ENCODE measurements around the gene CCDC27. TPM values are rescaled to one million over a fixed set of nuclear protein-coding genes. Genes with fewer than 3 reads are reported as not detected.

Gene CCDC27
- total and polyA plus RNA-seq, 2 of the 8 experiments (the other 6 are each of a cell fraction or from before 2014, with no cell fraction given) = 0.15 TPM; not detected in 1

DNA sequence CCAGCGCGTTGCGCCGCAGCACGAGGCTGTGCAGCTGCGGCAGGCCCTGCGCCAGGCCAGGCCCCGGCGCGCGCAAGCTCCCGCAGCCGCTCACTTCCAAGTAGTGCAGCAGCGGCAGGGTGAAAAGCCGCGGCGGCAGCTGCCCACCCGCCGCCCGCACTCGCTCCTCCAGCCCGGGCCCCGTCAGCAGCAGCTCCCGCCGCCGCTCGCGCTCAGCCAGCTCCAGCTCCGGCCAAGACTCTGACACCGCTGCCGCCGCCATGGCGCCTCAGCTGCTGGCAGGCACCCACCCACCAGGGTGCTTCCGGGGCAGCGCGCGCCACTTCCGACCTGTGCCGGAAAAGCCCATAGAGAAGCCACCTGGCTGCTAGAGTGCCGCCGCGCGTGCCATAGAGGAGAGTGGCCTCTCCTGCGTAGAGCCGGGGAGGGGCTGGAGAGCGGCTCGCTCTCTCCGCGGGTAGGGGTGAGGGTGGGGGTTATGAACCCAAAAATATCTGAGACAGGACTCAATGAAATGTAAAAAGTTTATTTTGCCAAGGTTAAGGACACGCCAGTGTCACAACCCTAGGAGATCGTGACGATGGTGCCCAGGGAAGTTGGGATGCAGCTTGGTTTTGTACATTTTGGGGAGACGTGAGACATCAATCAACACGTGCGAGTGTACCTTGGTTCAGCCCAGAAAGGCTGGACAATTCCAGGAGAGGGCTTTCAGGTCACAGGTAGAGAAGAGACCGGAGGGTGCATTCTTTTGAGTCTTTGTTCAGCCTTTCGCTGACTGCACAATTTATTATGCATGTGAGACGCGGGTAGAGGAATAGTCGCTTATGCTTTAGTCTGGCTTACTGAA lies 44.2 kb downstream of the CCDC27 start, which contains the start of gene LRRC47 (continued):
- TF ChIP-seq, protein P1, sequence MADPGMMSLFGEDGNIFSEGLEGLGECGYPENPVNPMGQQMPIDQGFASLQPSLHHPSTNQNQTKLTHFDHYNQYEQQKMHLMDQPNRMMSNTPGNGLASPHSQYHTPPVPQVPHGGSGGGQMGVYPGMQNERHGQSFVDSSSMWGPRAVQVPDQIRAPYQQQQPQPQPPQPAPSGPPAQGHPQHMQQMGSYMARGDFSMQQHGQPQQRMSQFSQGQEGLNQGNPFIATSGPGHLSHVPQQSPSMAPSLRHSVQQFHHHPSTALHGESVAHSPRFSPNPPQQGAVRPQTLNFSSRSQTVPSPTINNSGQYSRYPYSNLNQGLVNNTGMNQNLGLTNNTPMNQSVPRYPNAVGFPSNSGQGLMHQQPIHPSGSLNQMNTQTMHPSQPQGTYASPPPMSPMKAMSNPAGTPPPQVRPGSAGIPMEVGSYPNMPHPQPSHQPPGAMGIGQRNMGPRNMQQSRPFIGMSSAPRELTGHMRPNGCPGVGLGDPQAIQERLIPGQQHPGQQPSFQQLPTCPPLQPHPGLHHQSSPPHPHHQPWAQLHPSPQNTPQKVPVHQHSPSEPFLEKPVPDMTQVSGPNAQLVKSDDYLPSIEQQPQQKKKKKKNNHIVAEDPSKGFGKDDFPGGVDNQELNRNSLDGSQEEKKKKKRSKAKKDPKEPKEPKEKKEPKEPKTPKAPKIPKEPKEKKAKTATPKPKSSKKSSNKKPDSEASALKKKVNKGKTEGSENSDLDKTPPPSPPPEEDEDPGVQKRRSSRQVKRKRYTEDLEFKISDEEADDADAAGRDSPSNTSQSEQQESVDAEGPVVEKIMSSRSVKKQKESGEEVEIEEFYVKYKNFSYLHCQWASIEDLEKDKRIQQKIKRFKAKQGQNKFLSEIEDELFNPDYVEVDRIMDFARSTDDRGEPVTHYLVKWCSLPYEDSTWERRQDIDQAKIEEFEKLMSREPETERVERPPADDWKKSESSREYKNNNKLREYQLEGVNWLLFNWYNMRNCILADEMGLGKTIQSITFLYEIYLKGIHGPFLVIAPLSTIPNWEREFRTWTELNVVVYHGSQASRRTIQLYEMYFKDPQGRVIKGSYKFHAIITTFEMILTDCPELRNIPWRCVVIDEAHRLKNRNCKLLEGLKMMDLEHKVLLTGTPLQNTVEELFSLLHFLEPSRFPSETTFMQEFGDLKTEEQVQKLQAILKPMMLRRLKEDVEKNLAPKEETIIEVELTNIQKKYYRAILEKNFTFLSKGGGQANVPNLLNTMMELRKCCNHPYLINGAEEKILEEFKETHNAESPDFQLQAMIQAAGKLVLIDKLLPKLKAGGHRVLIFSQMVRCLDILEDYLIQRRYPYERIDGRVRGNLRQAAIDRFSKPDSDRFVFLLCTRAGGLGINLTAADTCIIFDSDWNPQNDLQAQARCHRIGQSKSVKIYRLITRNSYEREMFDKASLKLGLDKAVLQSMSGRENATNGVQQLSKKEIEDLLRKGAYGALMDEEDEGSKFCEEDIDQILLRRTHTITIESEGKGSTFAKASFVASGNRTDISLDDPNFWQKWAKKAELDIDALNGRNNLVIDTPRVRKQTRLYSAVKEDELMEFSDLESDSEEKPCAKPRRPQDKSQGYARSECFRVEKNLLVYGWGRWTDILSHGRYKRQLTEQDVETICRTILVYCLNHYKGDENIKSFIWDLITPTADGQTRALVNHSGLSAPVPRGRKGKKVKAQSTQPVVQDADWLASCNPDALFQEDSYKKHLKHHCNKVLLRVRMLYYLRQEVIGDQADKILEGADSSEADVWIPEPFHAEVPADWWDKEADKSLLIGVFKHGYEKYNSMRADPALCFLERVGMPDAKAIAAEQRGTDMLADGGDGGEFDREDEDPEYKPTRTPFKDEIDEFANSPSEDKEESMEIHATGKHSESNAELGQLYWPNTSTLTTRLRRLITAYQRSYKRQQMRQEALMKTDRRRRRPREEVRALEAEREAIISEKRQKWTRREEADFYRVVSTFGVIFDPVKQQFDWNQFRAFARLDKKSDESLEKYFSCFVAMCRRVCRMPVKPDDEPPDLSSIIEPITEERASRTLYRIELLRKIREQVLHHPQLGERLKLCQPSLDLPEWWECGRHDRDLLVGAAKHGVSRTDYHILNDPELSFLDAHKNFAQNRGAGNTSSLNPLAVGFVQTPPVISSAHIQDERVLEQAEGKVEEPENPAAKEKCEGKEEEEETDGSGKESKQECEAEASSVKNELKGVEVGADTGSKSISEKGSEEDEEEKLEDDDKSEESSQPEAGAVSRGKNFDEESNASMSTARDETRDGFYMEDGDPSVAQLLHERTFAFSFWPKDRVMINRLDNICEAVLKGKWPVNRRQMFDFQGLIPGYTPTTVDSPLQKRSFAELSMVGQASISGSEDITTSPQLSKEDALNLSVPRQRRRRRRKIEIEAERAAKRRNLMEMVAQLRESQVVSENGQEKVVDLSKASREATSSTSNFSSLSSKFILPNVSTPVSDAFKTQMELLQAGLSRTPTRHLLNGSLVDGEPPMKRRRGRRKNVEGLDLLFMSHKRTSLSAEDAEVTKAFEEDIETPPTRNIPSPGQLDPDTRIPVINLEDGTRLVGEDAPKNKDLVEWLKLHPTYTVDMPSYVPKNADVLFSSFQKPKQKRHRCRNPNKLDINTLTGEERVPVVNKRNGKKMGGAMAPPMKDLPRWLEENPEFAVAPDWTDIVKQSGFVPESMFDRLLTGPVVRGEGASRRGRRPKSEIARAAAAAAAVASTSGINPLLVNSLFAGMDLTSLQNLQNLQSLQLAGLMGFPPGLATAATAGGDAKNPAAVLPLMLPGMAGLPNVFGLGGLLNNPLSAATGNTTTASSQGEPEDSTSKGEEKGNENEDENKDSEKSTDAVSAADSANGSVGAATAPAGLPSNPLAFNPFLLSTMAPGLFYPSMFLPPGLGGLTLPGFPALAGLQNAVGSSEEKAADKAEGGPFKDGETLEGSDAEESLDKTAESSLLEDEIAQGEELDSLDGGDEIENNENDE (IDR thresholded peaks at IDR 0.05; ENCODE audit: insufficient replicate concordance, low read length) = no peak

Data from H1 (cell line).